Measurements from ENCODE around the gene SLC24A4. TPM values are rescaled to one million over a fixed set of nuclear protein-coding genes. Genes with fewer than 3 reads are reported as not detected.
A peak's percentile ranks its signal among the peaks of the same experiment; 100 is the strongest.

The SLC24A4 gene
- total and polyA plus RNA-seq, 4 donors, result 0.47 to 2.4 (median 1.0) TPM

DNA sequence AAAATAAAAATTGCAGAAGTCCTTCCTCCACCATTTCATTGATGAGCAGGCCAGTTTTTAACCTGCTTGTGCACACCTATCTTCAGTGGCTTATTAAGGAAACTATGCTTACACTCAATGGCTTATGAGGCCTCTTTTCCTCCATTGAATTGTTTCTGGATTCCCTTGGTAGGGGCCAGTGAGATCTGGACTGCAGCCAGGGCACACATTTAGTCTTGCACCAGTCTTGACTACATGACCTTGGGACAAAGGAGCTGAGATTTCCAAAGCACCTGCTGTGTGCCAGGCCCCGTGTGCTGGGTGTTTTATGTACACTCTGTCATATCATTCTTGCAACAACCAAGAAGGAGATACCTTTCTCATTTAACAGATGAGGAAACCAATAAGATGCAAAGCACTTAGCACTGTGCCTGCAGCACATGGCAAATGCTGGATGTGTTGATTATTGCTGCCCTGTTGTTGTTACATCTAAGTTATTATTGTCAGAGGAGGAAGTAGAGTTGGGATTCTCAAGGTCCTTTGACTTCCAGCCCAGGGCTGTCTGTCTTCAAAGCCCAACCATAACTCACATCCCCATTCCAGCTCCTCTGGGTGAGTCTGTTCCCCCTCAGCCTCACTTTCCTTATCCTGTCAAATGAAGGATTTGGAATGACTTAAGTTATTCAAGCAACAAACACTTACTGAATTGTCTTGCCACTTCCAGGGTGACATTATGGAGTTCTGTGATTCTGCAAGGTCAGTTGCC, 159.0 kb downstream of the SLC24A4 start:
- WGBS, 2 donors, result 61 to 67% methylated on average over 1 of the region's 1 CpG
- Histone ChIP-seq H3K36me3 (ENCODE audit: control insufficient read depth in 4 of 4, insufficient read depth in 4 of 4, low read length in 4 of 4) (no peaks in the 10 kb centered on the region), H3K27ac (ENCODE audit: low read depth in 1 of 2, low read length in 1 of 2) (no peak overlapping the region), H3K4me1 (ENCODE audit: control insufficient read depth in 5 of 5, insufficient read depth in 5 of 5, low read length in 5 of 5) (peaks cover 0 to 5% (median 2%) of the 10 kb centered on the region in 5 donors), H3K4me3 (no peak overlapping the region), H3K9me3 (ENCODE audit: control insufficient read depth in 4 of 4, insufficient read depth in 3 of 4, low read length in 3 of 4) (no peaks in the 10 kb centered on the region), H3K27me3 (ENCODE audit: control insufficient read depth in 3 of 3, insufficient read depth in 3 of 3, low read length in 2 of 3) (no peaks in the 10 kb centered on the region), H3K9ac (ENCODE audit: insufficient read depth in 1 of 2, low read length in 2 of 2) (no peak overlapping the region)
- no peak for ATAC-seq (ENCODE audit: insufficient read depth, low FRiP score)
- TF ChIP-seq, protein P1, sequence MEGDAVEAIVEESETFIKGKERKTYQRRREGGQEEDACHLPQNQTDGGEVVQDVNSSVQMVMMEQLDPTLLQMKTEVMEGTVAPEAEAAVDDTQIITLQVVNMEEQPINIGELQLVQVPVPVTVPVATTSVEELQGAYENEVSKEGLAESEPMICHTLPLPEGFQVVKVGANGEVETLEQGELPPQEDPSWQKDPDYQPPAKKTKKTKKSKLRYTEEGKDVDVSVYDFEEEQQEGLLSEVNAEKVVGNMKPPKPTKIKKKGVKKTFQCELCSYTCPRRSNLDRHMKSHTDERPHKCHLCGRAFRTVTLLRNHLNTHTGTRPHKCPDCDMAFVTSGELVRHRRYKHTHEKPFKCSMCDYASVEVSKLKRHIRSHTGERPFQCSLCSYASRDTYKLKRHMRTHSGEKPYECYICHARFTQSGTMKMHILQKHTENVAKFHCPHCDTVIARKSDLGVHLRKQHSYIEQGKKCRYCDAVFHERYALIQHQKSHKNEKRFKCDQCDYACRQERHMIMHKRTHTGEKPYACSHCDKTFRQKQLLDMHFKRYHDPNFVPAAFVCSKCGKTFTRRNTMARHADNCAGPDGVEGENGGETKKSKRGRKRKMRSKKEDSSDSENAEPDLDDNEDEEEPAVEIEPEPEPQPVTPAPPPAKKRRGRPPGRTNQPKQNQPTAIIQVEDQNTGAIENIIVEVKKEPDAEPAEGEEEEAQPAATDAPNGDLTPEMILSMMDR (IDR thresholded peaks at IDR 0.05; ENCODE audit: control extremely low read depth, extremely low read depth), result no peak
- peak in 1 of 3 donors; percentile 4 for DNase-seq

DNA sequence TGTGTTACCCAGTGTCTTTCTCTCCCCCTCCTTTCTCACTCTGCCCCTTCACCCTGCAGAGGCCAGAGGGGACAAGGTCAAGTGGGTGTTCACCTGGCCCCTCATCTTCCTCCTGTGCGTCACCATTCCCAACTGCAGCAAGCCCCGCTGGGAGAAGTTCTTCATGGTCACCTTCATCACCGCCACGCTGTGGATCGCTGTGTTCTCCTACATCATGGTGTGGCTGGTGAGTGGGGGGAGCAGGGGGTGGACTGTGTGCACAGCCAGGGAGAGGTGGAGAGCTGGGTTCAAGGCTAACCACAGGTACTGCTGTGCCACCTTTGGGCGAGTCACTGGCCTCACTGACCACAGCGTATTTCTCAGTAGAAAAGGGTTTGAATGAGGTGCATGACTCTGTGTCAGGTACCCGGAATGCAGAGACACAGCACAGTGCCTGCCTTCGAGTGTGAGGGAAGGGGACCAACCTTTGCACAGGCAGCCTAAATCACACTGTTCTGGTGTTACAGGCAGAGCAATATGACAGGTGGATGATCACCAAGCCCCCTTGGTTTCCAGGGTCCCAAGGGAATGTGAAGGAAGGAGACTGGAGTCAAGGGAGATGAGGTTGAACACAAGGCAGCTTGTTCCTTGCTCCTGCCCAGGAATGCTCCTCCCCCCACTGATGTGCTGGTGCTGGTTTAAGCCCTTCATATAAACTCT, 159.8 kb downstream of the SLC24A4 start:
- Histone ChIP-seq H3K36me3 (ENCODE audit: control insufficient read depth in 4 of 4, insufficient read depth in 4 of 4, low read length in 4 of 4) (no peaks in the 10 kb centered on the region), H3K27me3 (ENCODE audit: control insufficient read depth in 3 of 3, insufficient read depth in 3 of 3, low read length in 2 of 3) (no peaks in the 10 kb centered on the region), H3K9me3 (ENCODE audit: control insufficient read depth in 4 of 4, insufficient read depth in 3 of 4, low read length in 3 of 4) (no peaks in the 10 kb centered on the region), H3K4me1 (ENCODE audit: control insufficient read depth in 5 of 5, insufficient read depth in 5 of 5, low read length in 5 of 5) (peaks cover 0 to 9% (median 2%) of the 10 kb centered on the region in 5 donors), H3K27ac (ENCODE audit: low read depth in 1 of 2, low read length in 1 of 2) (no peak overlapping the region), H3K9ac (ENCODE audit: insufficient read depth in 1 of 2, low read length in 2 of 2) (no peak overlapping the region), H3K4me3 (no peak overlapping the region)
- ATAC-seq (ENCODE audit: insufficient read depth, low FRiP score) (no peak), DNase-seq (peak in 1 of 3 donors; percentile 1)
- TF ChIP-seq, protein P1 (IDR thresholded peaks at IDR 0.05; ENCODE audit: control extremely low read depth, extremely low read depth), result no peak
- 94 to 96% methylated on average over 9 of the region's 9 CpGs for WGBS, 2 donors

DNA sequence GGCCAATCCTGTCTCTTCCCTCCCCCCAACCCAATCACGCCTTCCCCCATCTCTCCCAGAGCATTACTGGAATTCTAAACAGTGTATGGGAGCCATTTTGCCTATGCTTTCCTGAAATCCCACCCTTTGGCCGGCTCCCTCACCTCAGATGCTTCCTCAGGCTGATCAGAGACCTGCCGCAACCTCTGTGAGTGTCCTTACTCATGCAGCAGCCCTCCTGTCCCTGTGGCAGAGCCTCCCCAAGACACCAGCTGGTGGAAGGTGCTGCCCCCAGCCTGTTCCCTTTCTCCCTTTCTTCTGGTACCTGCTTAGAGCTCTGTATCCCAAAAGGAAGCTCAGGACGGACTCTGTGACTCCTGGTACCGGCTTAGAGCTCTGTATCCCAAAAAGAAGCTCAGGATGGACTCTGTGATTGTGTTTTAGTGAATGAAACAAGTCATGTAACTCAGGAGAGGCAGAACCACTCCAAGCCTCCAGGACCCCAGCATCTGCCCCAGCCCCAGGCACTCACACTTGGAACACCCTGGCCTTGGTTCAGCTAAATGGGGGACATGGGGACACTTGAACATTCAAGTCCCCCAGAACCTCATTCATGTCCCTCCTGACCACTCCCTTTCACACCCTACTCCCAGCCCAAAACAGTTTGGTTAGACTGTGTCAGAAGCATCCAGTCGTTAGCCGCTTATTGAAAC, 161.3 kb downstream of the SLC24A4 start:
- TF ChIP-seq, protein P1 (IDR thresholded peaks at IDR 0.05; ENCODE audit: control extremely low read depth, extremely low read depth), result no peak
- Histone ChIP-seq H3K27me3 (ENCODE audit: control insufficient read depth in 3 of 3, insufficient read depth in 3 of 3, low read length in 2 of 3) (no peaks in the 10 kb centered on the region), H3K4me1 (ENCODE audit: control insufficient read depth in 5 of 5, insufficient read depth in 5 of 5, low read length in 5 of 5) (peaks cover 0 to 12% (median 4%) of the 10 kb centered on the region in 5 donors), H3K27ac (ENCODE audit: low read depth in 1 of 2, low read length in 1 of 2) (no peak overlapping the region), H3K4me3 (no peak overlapping the region), H3K9ac (ENCODE audit: insufficient read depth in 1 of 2, low read length in 2 of 2) (no peak overlapping the region), H3K36me3 (ENCODE audit: control insufficient read depth in 4 of 4, insufficient read depth in 4 of 4, low read length in 4 of 4) (no peaks in the 10 kb centered on the region), H3K9me3 (ENCODE audit: control insufficient read depth in 4 of 4, insufficient read depth in 3 of 4, low read length in 3 of 4) (no peaks in the 10 kb centered on the region)
- ATAC-seq (ENCODE audit: insufficient read depth, low FRiP score) (no peak), DNase-seq (no peak)
- 92 to 93% methylated on average over 7 of the region's 7 CpGs for WGBS, 2 donors

Data from lung (tissue), 12 donors.